IPS DF 4.7 (cell line): ENCODE results near the gene IARS2.
"Not testable (repeated sequence)": the region's sequence is repeated elsewhere in the genome, so short reads cannot be mapped to it uniquely, and the experiment has no call there.

Experiments used
- DNase-seq: peaks from one replicate; pipeline ENCODE4 v3.0.0-alpha.2; 2013; ENCODE audit warnings: low spot score; ENCODE audit errors: extremely low read depth

Gene IARS2

DNA sequence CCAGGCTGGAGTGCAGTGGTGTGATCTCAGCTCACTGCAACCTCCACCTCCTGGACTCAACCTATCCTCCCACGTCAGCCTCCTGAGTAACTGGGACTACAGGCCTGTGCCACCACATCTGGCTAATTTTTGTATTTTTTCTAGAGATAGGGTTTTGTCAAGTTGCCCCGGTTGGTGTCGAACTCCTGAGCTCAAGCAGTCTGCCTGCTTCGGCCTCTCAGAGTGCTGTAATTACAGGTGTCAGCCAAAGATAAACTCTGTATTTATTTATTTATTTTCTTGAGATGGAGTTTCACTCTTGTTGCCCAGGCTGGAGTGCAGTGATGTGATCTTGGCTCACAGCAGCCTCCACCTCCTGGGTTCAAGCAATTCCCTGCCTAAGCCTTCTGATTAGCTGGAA, 18.7 kb downstream of the IARS2 start:
- not testable (repeated sequence) for DNase-seq

GRCh38 chr1:220113136-220113695, 19.3 kb downstream of the IARS2 start:
- DNase-seq: no peak

- no peak for DNase-seq
Measured at GRCh38 chr1:220119043-220119512, 25.1 kb downstream of the IARS2 start.

DNA sequence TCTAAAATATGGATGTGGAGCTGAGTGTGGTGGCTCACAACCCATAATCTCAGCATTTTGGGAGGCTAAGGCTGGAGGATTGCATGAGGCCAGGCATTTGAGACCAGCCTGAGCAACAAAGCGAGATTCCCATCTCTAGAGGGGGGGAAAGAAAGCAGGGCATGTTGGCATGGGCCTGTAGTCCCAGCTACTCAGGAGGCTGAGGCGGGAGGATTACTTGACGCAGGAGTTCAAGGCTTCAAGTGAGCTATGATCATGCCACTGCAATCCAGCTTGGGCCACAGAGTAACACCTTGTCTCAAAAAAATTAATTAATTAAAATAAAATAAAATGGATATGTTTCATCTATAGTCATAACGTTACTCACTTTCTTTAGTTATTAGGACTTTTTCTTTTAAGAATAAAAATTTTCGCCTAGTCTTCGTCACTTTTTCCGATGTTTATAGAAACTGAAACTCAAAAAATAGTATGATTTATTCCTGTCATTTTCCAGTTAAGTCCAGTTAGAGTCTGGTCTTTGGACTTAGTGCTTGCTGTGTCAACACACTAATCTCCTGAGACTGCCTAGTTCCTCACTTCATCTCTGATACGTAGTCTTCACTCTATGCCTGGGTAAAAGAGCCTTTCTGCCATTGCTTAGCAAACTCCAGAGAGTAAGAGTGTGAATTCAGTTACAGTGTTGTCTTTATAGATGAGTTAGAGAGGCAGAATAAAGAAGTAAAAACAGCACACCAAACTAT, 28.0 kb downstream of the IARS2 start:
- DNase-seq: no peak

GRCh38 chr1:220123066-220123465, 29.1 kb downstream of the IARS2 start:
- DNase-seq: no peak

- DNase-seq: no peak
Measured at GRCh38 chr1:220123889-220124288, 30.0 kb downstream of the IARS2 start.

- DNase-seq: no peak
Measured at GRCh38 chr1:220124542-220124941, 30.6 kb downstream of the IARS2 start.

DNA sequence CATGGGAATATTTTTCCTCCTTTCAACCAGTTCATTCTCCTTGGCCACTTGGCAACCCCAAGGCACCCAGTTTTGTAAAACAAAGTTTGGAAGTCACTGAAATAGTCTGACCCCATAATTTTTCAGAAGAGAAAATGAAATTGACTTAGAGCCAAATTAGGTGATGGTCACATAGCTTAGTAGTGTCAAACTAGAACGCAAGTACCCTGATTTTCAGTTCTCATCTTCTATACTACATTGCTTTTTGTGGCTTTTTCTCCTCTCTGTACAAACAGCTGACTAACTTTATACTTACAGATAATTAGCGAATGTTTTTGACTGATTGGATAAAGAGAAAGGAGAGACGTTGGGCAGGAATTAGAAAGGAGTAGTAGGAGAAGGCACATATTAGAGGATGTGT, 33.1 kb downstream of the IARS2 start:
- no peak for DNase-seq

- no peak for DNase-seq
Measured at GRCh38 chr1:220129479-220130210, 35.7 kb downstream of the IARS2 start.

- DNase-seq: no peak
Measured at GRCh38 chr1:220135755-220136154, 41.8 kb downstream of the IARS2 start.

DNA sequence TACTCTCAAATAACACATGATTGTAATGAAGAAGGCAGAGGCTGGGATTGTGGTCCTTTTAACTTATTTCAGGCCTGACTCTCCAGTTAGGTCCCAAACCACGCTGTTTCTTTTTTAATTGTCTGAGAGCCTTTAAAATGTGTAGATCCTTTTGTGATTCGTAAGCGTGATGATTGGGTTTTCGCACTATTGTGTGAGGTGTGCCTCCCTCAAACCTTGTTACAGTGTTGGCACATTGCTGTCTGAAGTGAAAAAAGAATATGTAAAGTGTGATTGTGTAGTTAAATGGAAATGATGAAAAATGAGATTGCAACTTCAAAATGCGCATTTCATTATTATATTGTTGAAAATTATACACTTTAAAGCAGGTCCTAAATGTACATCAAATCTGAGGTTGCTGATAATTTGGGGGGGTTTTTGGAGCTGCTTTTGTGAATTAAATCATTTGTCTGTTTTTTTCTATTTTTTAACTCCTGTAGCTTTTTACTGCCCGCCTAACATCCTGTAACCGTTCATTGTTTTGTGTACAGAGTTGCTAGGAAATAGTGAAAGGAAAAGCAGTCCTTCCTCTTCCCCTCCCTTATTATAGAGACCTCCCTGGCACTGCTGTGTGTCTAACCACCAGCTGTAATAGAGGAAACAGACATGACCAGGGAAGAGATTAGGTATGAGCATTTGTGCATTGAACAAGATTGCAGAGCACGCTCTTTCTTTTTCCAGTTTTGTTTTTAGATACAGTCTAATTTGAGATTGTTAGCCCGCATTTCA, 43.3 kb downstream of the IARS2 start:
- no peak for DNase-seq

DNA sequence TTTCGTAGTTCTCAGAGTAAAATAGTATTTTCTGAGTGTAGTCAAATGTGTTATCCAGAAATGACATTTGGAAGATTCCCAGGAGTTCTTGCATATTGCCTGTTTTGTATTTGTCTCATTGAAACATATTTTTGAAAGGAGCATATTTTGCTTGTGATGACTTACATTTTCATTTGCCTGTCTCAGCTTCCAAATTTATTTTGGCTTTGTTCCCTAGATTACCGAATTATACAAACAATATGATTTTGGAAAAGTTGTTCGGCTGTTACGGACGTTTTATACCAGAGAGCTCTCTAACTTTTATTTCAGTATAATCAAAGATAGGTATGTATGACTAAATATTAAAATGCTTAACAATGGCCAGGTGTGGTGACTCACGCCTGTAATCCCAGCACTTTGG, 46.0 kb downstream of the IARS2 start:
- no peak for DNase-seq

GRCh38 chr1:220144051-220144450, 50.1 kb downstream of the IARS2 start:
- DNase-seq: no peak

- no peak for DNase-seq
Measured at GRCh38 chr1:220149742-220150141, 55.8 kb downstream of the IARS2 start.

DNA sequence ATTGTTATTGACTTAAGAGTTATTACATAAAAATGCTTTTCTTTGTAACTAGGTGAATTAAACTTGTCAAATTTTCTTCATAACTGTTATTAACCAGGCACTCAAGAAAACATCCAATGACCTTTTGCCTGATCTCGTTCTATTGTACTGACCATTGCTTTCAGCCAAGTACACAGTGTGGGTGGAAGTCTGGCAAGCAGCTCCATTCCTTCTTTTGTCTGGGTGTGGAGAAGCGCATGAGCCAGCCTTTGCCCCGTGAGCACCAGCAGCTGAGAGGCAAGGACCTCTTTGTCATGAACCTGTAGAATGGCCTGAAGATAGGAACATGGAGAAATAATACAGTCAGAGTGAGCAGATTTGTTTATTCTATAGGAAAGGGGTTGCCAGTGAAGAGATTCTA, 57.5 kb downstream of the IARS2 start:
- DNase-seq: no peak

GRCh38 chr1:220153147-220153546, 59.2 kb downstream of the IARS2 start:
- DNase-seq: no peak

- no peak for DNase-seq
Measured at GRCh38 chr1:220156620-220157146, 62.8 kb downstream of the IARS2 start.

- no peak for DNase-seq
Measured at GRCh38 chr1:220157738-220158137, 63.8 kb downstream of the IARS2 start.

- not testable (repeated sequence) for DNase-seq
Measured at GRCh38 chr1:220158530-220158929, 64.6 kb downstream of the IARS2 start.

DNA sequence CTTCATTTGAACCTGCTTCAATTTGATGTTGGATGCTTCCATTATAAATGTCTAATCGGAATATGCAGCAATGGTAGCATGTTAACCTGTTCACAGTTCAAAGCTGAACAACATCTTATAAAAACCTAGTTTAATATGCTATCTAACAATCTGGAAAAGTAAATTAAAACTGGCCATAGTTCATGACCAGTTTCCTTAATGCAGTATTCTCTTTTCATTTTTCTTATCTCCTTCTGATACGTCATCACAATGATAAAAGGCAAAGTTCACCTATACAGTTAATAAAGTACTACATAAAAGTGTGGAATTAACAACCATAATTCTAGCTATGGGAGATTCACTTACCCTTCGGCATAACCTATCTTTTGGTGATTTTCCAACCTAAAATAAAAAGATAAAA, 65.1 kb downstream of the IARS2 start:
- DNase-seq: no peak

DNA sequence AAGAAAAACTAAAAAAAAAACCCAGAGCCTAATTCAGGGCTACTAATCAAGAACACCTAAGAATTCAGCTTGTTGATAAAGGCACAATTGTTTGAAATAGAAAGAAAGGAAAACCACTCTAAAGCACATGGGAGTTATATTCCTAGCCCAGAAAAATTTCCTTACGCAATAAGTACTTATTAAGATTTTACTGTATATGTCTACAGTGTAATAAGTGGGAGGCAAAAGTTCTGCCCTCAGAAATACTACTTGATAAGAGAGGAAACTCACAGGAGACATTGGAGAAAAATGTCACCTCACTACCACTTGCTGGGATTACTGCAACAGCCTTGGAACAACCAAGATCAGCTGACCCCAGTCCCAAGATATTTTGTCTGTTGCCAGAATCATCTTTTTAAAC, 66.1 kb downstream of the IARS2 start:
- DNase-seq: no peak

DNA sequence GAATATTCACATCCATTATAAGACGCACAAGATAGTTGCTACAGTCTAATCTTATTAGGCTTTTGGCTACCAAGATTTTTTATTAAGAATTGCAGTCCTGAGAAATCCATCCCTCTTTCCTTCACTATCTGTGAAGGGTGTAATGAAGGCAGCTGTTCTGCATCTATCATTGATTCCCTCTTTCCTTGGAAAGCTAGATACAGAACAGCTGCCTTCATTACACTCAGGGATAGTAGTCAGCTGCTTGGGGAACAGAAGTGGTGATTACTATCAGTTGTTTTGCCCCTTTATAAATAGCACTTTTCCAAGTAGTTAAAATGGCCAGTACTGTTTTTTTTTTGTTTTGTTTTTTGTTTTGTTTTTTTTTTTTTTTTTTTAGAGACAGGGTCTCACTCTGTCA, 70.2 kb downstream of the IARS2 start:
- DNase-seq: no peak
